ENCODE data around the gene BTRC.

The BTRC gene

GRCh38 chr10:101436302-101436701, 82.3 kb downstream of the BTRC start:
- H3K4me1 ChIP-seq (ENCODE audit: control insufficient read depth in 1 of 2, insufficient read depth in 2 of 2, low read length in 2 of 2) = no peaks in the 10 kb centered on the region
- H4K8ac ChIP-seq (ENCODE audit: low read depth, low read length) = no peak overlapping the region
- no peak for DNase-seq
- no peak overlapping the region for H4K91ac ChIP-seq (ENCODE audit: low read depth, low read length)
- no peak overlapping the region for H2BK12ac ChIP-seq (ENCODE audit: low read length)
- no peak overlapping the region for H3K9ac ChIP-seq (ENCODE audit: low read length)
- no peak overlapping the region for H4K12ac ChIP-seq (ENCODE audit: low read depth, low read length)
- H3K23ac ChIP-seq (ENCODE audit: low read length) = no peak overlapping the region
- H2BK120ac ChIP-seq (ENCODE audit: insufficient read depth, low read length, poor library complexity) = no peak overlapping the region
- no peak overlapping the region for H2AFZ ChIP-seq (ENCODE audit: insufficient read depth, low read length, poor library complexity)
- no peaks in the 10 kb centered on the region for H3K79me1 ChIP-seq (ENCODE audit: low read length)
- H3K36me3 ChIP-seq (ENCODE audit: control insufficient read depth in 1 of 2, insufficient read depth in 2 of 2, low read length in 2 of 2) = no peaks in the 10 kb centered on the region
- H3K4me2 ChIP-seq (ENCODE audit: low read length) = no peak overlapping the region
- no peak overlapping the region for H3K14ac ChIP-seq (ENCODE audit: low read length)
- H3K9me3 ChIP-seq (ENCODE audit: insufficient read depth, low read depth, low read length) = no peaks in the 10 kb centered on the region
- no peak overlapping the region for H2AK5ac ChIP-seq (ENCODE audit: low read length)
- no peak overlapping the region for H3K27ac ChIP-seq (ENCODE audit: low read depth, low read length)
- H3K18ac ChIP-seq (ENCODE audit: low read length) = no peak overlapping the region
- H3K79me2 ChIP-seq (ENCODE audit: control insufficient read depth, insufficient read depth, low read length, poor library complexity) = no peaks in the 10 kb centered on the region
- no peak overlapping the region for H3K4ac ChIP-seq (ENCODE audit: low read depth, low read length)
- H3K27me3 ChIP-seq (ENCODE audit: insufficient read depth, low read length) = no peaks in the 10 kb centered on the region
- no peak overlapping the region for H3K4me3 ChIP-seq (ENCODE audit: low read depth, low read length)
- H2BK5ac ChIP-seq (ENCODE audit: low read depth, low read length, poor library complexity) = no peak overlapping the region
- WGBS (ENCODE audit: extremely low coverage, insufficient coverage, insufficient read length) = no CpG with 5 or more reads among the region's 6 CpGs

DNA sequence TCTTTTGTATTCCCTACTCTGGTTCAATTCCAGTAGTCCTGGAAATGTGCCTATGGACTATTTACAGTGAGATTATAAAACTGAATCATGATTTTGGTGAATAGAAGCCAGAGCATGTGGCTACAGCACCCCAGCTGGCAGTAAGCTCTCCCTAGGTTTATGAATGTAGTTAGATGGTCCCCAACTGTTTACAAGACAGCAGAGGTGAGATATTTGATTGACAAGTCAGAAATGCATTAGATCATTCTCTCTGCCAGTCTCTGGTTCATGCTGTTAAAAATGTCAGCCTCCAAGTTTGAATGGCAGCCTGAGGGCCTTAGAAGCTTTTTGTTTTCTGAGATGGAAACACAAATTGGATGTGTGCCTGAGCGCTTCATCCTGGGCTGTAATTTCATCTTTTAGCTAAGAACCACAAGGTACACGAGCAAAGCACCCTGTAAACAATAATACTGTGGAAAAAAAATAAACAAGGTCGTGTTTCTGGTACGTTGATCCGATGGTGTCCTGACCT, 85.0 kb downstream of the BTRC start:
- Histone ChIP-seq H2AK5ac (ENCODE audit: low read length) (no peak overlapping the region), H3K23ac (ENCODE audit: low read length) (no peak overlapping the region), H2AFZ (ENCODE audit: insufficient read depth, low read length, poor library complexity) (no peak overlapping the region), H3K14ac (ENCODE audit: low read length) (no peak overlapping the region), H2BK120ac (ENCODE audit: insufficient read depth, low read length, poor library complexity) (no peak overlapping the region), H3K4me1 (ENCODE audit: control insufficient read depth in 1 of 2, insufficient read depth in 2 of 2, low read length in 2 of 2) (no peaks in the 10 kb centered on the region), H4K91ac (ENCODE audit: low read depth, low read length) (no peak overlapping the region), H3K79me2 (ENCODE audit: control insufficient read depth, insufficient read depth, low read length, poor library complexity) (no peaks in the 10 kb centered on the region), H2BK12ac (ENCODE audit: low read length) (no peak overlapping the region), H3K79me1 (ENCODE audit: low read length) (no peaks in the 10 kb centered on the region), H4K12ac (ENCODE audit: low read depth, low read length) (no peak overlapping the region), H2BK5ac (ENCODE audit: low read depth, low read length, poor library complexity) (no peak overlapping the region), H3K18ac (ENCODE audit: low read length) (no peak overlapping the region), H3K4me3 (ENCODE audit: low read depth, low read length) (no peak overlapping the region), H3K4ac (ENCODE audit: low read depth, low read length) (no peak overlapping the region), H3K27me3 (ENCODE audit: insufficient read depth, low read length) (no peaks in the 10 kb centered on the region), H3K4me2 (ENCODE audit: low read length) (no peak overlapping the region), H3K9ac (ENCODE audit: low read length) (no peak overlapping the region), H3K9me3 (ENCODE audit: insufficient read depth, low read depth, low read length) (no peaks in the 10 kb centered on the region), H3K27ac (ENCODE audit: low read depth, low read length) (no peak overlapping the region), H4K8ac (ENCODE audit: low read depth, low read length) (no peak overlapping the region), H3K36me3 (ENCODE audit: control insufficient read depth in 1 of 2, insufficient read depth in 2 of 2, low read length in 2 of 2) (no peaks in the 10 kb centered on the region)
- no CpG with 5 or more reads among the region's 5 CpGs for WGBS (ENCODE audit: extremely low coverage, insufficient coverage, insufficient read length)
- no peak for DNase-seq

- Histone ChIP-seq H3K18ac (ENCODE audit: low read length) (no peak overlapping the region), H3K79me2 (ENCODE audit: control insufficient read depth, insufficient read depth, low read length, poor library complexity) (no peaks in the 10 kb centered on the region), H2BK120ac (ENCODE audit: insufficient read depth, low read length, poor library complexity) (no peak overlapping the region), H3K27ac (ENCODE audit: low read depth, low read length) (no peak overlapping the region), H2AFZ (ENCODE audit: insufficient read depth, low read length, poor library complexity) (no peak overlapping the region), H3K4me3 (ENCODE audit: low read depth, low read length) (no peak overlapping the region), H3K79me1 (ENCODE audit: low read length) (no peaks in the 10 kb centered on the region), H3K4me1 (ENCODE audit: control insufficient read depth in 1 of 2, insufficient read depth in 2 of 2, low read length in 2 of 2) (no peaks in the 10 kb centered on the region), H3K36me3 (ENCODE audit: control insufficient read depth in 1 of 2, insufficient read depth in 2 of 2, low read length in 2 of 2) (no peaks in the 10 kb centered on the region), H4K8ac (ENCODE audit: low read depth, low read length) (no peak overlapping the region), H3K23ac (ENCODE audit: low read length) (no peak overlapping the region), H3K14ac (ENCODE audit: low read length) (no peak overlapping the region), H2AK5ac (ENCODE audit: low read length) (no peak overlapping the region), H2BK5ac (ENCODE audit: low read depth, low read length, poor library complexity) (no peak overlapping the region), H3K27me3 (ENCODE audit: insufficient read depth, low read length) (no peaks in the 10 kb centered on the region), H3K9ac (ENCODE audit: low read length) (no peak overlapping the region), H4K91ac (ENCODE audit: low read depth, low read length) (no peak overlapping the region), H3K9me3 (ENCODE audit: insufficient read depth, low read depth, low read length) (no peaks in the 10 kb centered on the region), H4K12ac (ENCODE audit: low read depth, low read length) (no peak overlapping the region), H2BK12ac (ENCODE audit: low read length) (no peak overlapping the region), H3K4ac (ENCODE audit: low read depth, low read length) (no peak overlapping the region), H3K4me2 (ENCODE audit: low read length) (no peak overlapping the region)
- DNase-seq = peak; percentile 39 to 65
- WGBS (ENCODE audit: extremely low coverage, insufficient coverage, insufficient read length) = no CpG with 5 or more reads among the region's 17 CpGs
Observed at GRCh38 chr10:101441541-101442455, 87.8 kb downstream of the BTRC start.

- H2AFZ ChIP-seq (ENCODE audit: insufficient read depth, low read length, poor library complexity) = no peak overlapping the region
- no peak overlapping the region for H3K14ac ChIP-seq (ENCODE audit: low read length)
- no peak overlapping the region for H4K91ac ChIP-seq (ENCODE audit: low read depth, low read length)
- H4K12ac ChIP-seq (ENCODE audit: low read depth, low read length) = no peak overlapping the region
- no peaks in the 10 kb centered on the region for H3K36me3 ChIP-seq (ENCODE audit: control insufficient read depth in 1 of 2, insufficient read depth in 2 of 2, low read length in 2 of 2)
- no peak overlapping the region for H2AK5ac ChIP-seq (ENCODE audit: low read length)
- H2BK12ac ChIP-seq (ENCODE audit: low read length) = no peak overlapping the region
- H4K8ac ChIP-seq (ENCODE audit: low read depth, low read length) = no peak overlapping the region
- H3K23ac ChIP-seq (ENCODE audit: low read length) = no peak overlapping the region
- no peak overlapping the region for H3K4me2 ChIP-seq (ENCODE audit: low read length)
- H3K27me3 ChIP-seq (ENCODE audit: insufficient read depth, low read length) = no peaks in the 10 kb centered on the region
- no peak for DNase-seq
- H3K79me1 ChIP-seq (ENCODE audit: low read length) = no peaks in the 10 kb centered on the region
- no peak overlapping the region for H3K18ac ChIP-seq (ENCODE audit: low read length)
- H3K4me3 ChIP-seq (ENCODE audit: low read depth, low read length) = no peak overlapping the region
- no peak overlapping the region for H3K27ac ChIP-seq (ENCODE audit: low read depth, low read length)
- H2BK120ac ChIP-seq (ENCODE audit: insufficient read depth, low read length, poor library complexity) = no peak overlapping the region
- no peaks in the 10 kb centered on the region for H3K4me1 ChIP-seq (ENCODE audit: control insufficient read depth in 1 of 2, insufficient read depth in 2 of 2, low read length in 2 of 2)
- no peaks in the 10 kb centered on the region for H3K9me3 ChIP-seq (ENCODE audit: insufficient read depth, low read depth, low read length)
- WGBS (ENCODE audit: extremely low coverage, insufficient coverage, insufficient read length) = no CpG with 5 or more reads among the region's 3 CpGs
- no peak overlapping the region for H3K9ac ChIP-seq (ENCODE audit: low read length)
- H2BK5ac ChIP-seq (ENCODE audit: low read depth, low read length, poor library complexity) = no peak overlapping the region
- H3K4ac ChIP-seq (ENCODE audit: low read depth, low read length) = no peak overlapping the region
- no peaks in the 10 kb centered on the region for H3K79me2 ChIP-seq (ENCODE audit: control insufficient read depth, insufficient read depth, low read length, poor library complexity)
Observed at GRCh38 chr10:101442456-101442800, 88.5 kb downstream of the BTRC start.

Measured in trophoblast cell (in vitro differentiated cells and primary cell).